Muscle of back (tissue), 11 donors: ENCODE data around the gene HMGN4. TPM values are rescaled to one million over a fixed set of nuclear protein-coding genes. Genes with fewer than 3 reads are reported as not detected.
"Not testable (repeated sequence)": the region's sequence is repeated elsewhere in the genome, so short reads cannot be mapped to it uniquely, and the experiment has no call there.

Experiments
- DNase-seq, 3 donors: peaks; one replicate each; pipeline versions ENCODE4 v3.0.0 to v3.0.0-alpha.2; 2013
- polyA plus RNA-seq, 10 donors: library from polyadenylated mRNA; unstranded; fragments of 120-200 nt; gene quantifications; one replicate each; pipeline ENCODE4 v1.2.1, GENCODE V29; 2013; ENCODE audit not compliant: insufficient read length in 10 of 10

The HMGN4 gene
- polyA plus RNA-seq, 10 donors: 52.9 to 68.7 (median 58.6) TPM

GRCh38 chr6:26520850-26521599, 17.1 kb upstream of the HMGN4 start:
- peak; percentile 89 to 95 (median 93) for DNase-seq

- peak; percentile 82 to 96 (median 85) for DNase-seq
Observed at GRCh38 chr6:26521600-26522391, 16.4 kb upstream of the HMGN4 start.

GRCh38 chr6:26522486-26523228, 15.5 kb upstream of the HMGN4 start:
- not testable (repeated sequence) for DNase-seq

GRCh38 chr6:26524314-26524713, 13.9 kb upstream of the HMGN4 start:
- not testable (repeated sequence) for DNase-seq

- DNase-seq: no peak
Observed at GRCh38 chr6:26524722-26525370, 13.3 kb upstream of the HMGN4 start.

- DNase-seq: no peak
Observed at GRCh38 chr6:26525838-26526237, 12.3 kb upstream of the HMGN4 start.

GRCh38 chr6:26526928-26527327, 11.2 kb upstream of the HMGN4 start:
- DNase-seq: no peak

GRCh38 chr6:26530203-26530602, 8.0 kb upstream of the HMGN4 start:
- DNase-seq: no peak

GRCh38 chr6:26531897-26532296, 6.3 kb upstream of the HMGN4 start:
- no peak for DNase-seq

- peak; percentile 93 to 96 (median 95) for DNase-seq
Observed at GRCh38 chr6:26532699-26533531, 5.3 kb upstream of the HMGN4 start.

GRCh38 chr6:26533532-26533931, 4.6 kb upstream of the HMGN4 start:
- no peak for DNase-seq

- DNase-seq: peak in 1 of 3 donors; percentile 54
Observed at GRCh38 chr6:26534681-26535465, 3.3 kb upstream of the HMGN4 start.

- DNase-seq: peak; percentile 82 to 89 (median 83)
Observed at GRCh38 chr6:26536571-26537159, 1.5 kb upstream of the HMGN4 start.

GRCh38 chr6:26537160-26537845, 863 bp upstream of the HMGN4 start:
- peak; percentile 91 to 96 (median 94) for DNase-seq

- DNase-seq: no peak
Observed at GRCh38 chr6:26538572-26538902, 371 bp downstream of the HMGN4 start.

- DNase-seq: no peak
Observed at GRCh38 chr6:26539071-26539615, 977 bp downstream of the HMGN4 start.

- no peak for DNase-seq
Observed at GRCh38 chr6:26541579-26541978, 3.4 kb downstream of the HMGN4 start.

GRCh38 chr6:26543953-26544352, 5.8 kb downstream of the HMGN4 start:
- no peak for DNase-seq

- DNase-seq: no peak
Observed at GRCh38 chr6:26544473-26544872, 6.3 kb downstream of the HMGN4 start.
